Measurements from ENCODE around the gene NCAM1. TPM values are rescaled to one million over a fixed set of nuclear protein-coding genes. Genes with fewer than 3 reads are reported as not detected.

Gene NCAM1
- total and polyA plus RNA-seq, 8 donors = 1.2 to 19.6 (median 3.6) TPM

GRCh38 chr11:112966561-112966960 lies 5.3 kb downstream of the NCAM1 start:
- ATAC-seq = no peak

DNA sequence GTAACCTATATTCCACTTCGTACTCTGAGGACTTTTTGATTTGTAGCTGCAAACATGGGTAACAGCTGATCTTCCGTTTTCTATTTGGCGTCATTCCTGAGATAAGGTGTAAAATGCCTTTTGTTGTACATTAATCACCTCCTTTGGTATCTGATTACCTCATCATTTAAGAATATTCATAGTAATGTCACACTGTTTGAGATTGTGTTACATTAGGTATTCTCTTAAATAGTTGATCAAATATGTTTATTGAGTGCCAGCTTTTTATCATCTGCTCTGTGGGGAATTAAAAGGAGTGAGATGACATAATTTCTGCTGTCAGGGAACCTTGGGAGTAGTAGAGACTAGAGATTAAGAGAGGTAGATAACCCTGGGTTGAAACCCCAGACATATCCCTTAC lies 5.9 kb downstream of the NCAM1 start:
- intact Hi-C loops (cut with DNase I) = no loop called here
- FAIRE-seq (no peak), ATAC-seq (peak in 2 of 4 donors; percentile 22 to 38), DNase-seq (no peak)
- 25 to 27% methylated on average over 3 of the region's 3 CpGs for WGBS, 2 donors
- Histone ChIP-seq H3K4me1 (peaks cover 2 to 11% (median 7%) of the 10 kb centered on the region in 3 donors), H3K36me3 (no peaks in the 10 kb centered on the region), H3K9me3 (no peaks in the 10 kb centered on the region), H3K27me3 (peaks cover 0 to 8% (median 0%) of the 10 kb centered on the region in 4 donors), H3K27ac (no peak overlapping the region), H3K4me3 (no peak overlapping the region)
- TF ChIP-seq CTCF (IDR thresholded peaks at IDR 0.05) = no peak

More at GRCh38 chr11:112966561-112966960, 5.3 kb downstream of the NCAM1 start:
- no peak for DNase-seq
- no peak for TF ChIP-seq CTCF (IDR thresholded peaks at IDR 0.05)
- no peak for FAIRE-seq
- intact Hi-C loops (cut with DNase I) = no loop called here
- Histone ChIP-seq H3K9me3 (no peaks in the 10 kb centered on the region), H3K36me3 (no peaks in the 10 kb centered on the region), H3K27ac (no peak overlapping the region), H3K27me3 (peaks cover 0 to 8% (median 3%) of the 10 kb centered on the region in 4 donors), H3K4me1 (peaks cover 7 to 13% (median 7%) of the 10 kb centered on the region in 3 donors), H3K4me3 (no peak overlapping the region)
- WGBS, 2 donors = 62 to 76% methylated on average over 4 of the region's 4 CpGs

DNA sequence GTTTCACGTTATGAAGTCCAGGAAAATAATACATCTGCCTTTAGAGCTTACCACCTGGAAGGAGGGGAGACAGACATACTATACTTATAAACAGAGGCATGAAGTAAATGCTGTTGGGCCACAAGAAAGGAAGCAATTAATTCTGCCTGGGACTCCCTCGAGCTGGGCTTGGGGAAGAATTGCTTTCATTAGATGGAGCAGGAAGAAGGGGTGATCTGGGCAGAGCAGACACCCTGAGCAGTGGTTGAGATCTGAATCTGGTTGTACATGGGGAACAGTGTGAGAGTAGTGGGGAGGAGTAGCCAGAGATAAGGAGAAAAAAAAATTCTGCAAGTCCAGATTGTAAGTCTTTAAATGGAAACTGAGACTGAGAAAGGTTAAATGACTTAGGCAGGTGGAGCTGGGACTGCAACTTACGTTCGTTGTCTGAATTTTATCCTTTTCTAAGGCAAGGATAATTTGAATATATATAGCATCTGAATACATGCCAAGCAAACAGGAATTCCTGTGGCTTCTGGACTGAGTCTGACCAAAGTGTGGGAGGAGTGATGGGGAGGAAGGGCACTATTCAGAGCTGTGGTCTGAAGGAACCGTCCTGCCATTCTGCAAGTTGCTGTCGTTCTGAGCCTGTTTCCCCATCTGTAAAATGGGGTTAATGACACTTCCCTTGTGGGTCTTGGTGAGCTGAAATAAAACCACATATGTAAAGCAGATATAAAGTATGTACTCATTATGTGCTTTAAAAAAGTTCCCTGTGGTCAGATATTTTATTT lies 7.9 kb downstream of the NCAM1 start:
- no peak overlapping the region for H3K27ac ChIP-seq
- no peaks in the 10 kb centered on the region for H3K36me3 ChIP-seq
- ATAC-seq = no peak
- no peaks in the 10 kb centered on the region for H3K4me1 ChIP-seq
- no peaks in the 10 kb centered on the region for H3K9me3 ChIP-seq
- H3K4me3 ChIP-seq = no peak overlapping the region
- FAIRE-seq = no peak
- WGBS, 2 donors = 27 to 30% methylated on average over 6 of the region's 6 CpGs
- TF ChIP-seq CTCF (IDR thresholded peaks at IDR 0.05) = no peak
- no peaks in the 10 kb centered on the region for H3K27me3 ChIP-seq
- intact Hi-C loops (cut with DNase I) = no loop called here
- DNase-seq = no peak

DNA sequence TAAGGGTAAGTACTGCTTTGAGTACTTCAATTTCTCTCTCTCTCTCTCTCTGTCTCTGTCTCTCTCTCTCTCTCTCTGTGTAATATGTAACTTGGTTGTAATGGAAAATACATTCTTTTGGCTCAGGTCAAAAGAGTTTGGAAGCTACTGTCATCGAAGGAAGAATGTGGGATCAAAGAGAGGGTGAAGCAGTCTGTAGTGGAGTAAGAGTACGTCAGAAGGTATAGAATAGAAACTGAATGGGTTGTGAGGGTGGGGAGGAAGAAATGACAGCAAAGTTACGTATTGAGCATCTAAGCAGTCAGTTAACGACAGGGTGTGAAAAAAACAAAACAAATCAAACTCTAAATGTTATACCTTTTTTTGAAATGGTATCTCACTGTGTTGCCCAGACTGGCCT lies 10.0 kb downstream of the NCAM1 start:
- FAIRE-seq = no peak
- H3K4me1 ChIP-seq = no peaks in the 10 kb centered on the region
- 44 to 50% methylated on average over 4 of the region's 4 CpGs for WGBS, 2 donors

More for the DNA sequence above, 10.0 kb downstream of the NCAM1 start:
- intact Hi-C loops (cut with DNase I) = no loop called here
- no peak overlapping the region for H3K4me3 ChIP-seq
- DNase-seq (no peak), ATAC-seq (no peak)
- no peaks in the 10 kb centered on the region for H3K36me3 ChIP-seq
- no peak for TF ChIP-seq CTCF (IDR thresholded peaks at IDR 0.05)
- no peaks in the 10 kb centered on the region for H3K27me3 ChIP-seq
- no peaks in the 10 kb centered on the region for H3K9me3 ChIP-seq
- no peak overlapping the region for H3K27ac ChIP-seq

All from pancreas (tissue), 10 donors.